DOHH2 (cell line): ENCODE results near the gene INPP5B.
"Not testable (repeated sequence)": the region's sequence is repeated elsewhere in the genome, so short reads cannot be mapped to it uniquely, and the experiment has no call there.

Experiments
- H3F3A ChIP-seq: fragments of 200-600 bp; sonication (generic), shearing (Covaris generic); 2 replicates; pipeline ENCODE4 v1.6.0; 2016; ENCODE audit warnings: antibody characterized with exemption, mild to moderate bottlenecking; ENCODE audit not compliant: control insufficient read depth, insufficient read depth
- H3K27ac ChIP-seq: fragments of 200-600 bp; sonication (generic); 2 replicates; pipeline ENCODE4 v1.5.1; 2014; ENCODE audit warnings: low read depth, mild to moderate bottlenecking, low read length, moderate library complexity
- H3K27me3 ChIP-seq: fragments of 200-600 bp; sonication (generic); 2 replicates; pipeline ENCODE4 v1.6.1; 2014; ENCODE audit warnings: mild to moderate bottlenecking, low read length, mixed read lengths; ENCODE audit not compliant: control insufficient read depth
- H3K36me3 ChIP-seq: fragments of 200-600 bp; sonication (generic); 2 replicates; pipeline ENCODE4 v1.6.1; 2014; ENCODE audit warnings: mild to moderate bottlenecking, low read length, moderate library complexity, mixed read lengths; ENCODE audit not compliant: control insufficient read depth
- H3K4me1 ChIP-seq: fragments of 200-600 bp; sonication (generic); 2 replicates; pipeline ENCODE4 v1.6.1; 2014; ENCODE audit warnings: mild to moderate bottlenecking, low read length, mixed read lengths; ENCODE audit not compliant: control insufficient read depth
- H3K4me2 ChIP-seq: fragments of 200-600 bp; sonication (generic); 2 replicates; pipeline ENCODE4 v1.6.0; 2014; ENCODE audit warnings: mild to moderate bottlenecking, low read length, moderate library complexity
- H3K4me3 ChIP-seq: fragments of 200-600 bp; sonication (generic); 2 replicates; pipeline ENCODE4 v1.5.1; 2014; ENCODE audit warnings: mild to moderate bottlenecking, low read length, mixed read lengths
- H3K79me2 ChIP-seq: fragments of 200-600 bp; sonication (generic); 2 replicates; pipeline ENCODE4 v1.6.1; 2014; ENCODE audit warnings: mild to moderate bottlenecking, low read length, mixed read lengths; ENCODE audit not compliant: control insufficient read depth
- H3K9me2 ChIP-seq: fragments of 200-600 bp; sonication (generic); replicated peaks from 2 replicates; pipeline ENCODE4 v1.6.1; 2014; ENCODE audit warnings: mild to moderate bottlenecking, low read length, mixed read lengths; ENCODE audit not compliant: control insufficient read depth
- H3K9me3 ChIP-seq: fragments of 200-600 bp; sonication (generic); 2 replicates; pipeline ENCODE4 v1.6.1; 2014; ENCODE audit warnings: antibody characterized with exemption, low read length, mixed read lengths; ENCODE audit not compliant: control insufficient read depth, insufficient read depth
- H4K20me1 ChIP-seq: fragments of 200-600 bp; sonication (generic); 2 replicates; pipeline ENCODE4 v1.6.0; 2014; ENCODE audit warnings: low read depth, mild to moderate bottlenecking, antibody characterized with exemption, low read length, moderate library complexity; ENCODE audit not compliant: control insufficient read depth, insufficient read depth
- CTCF ChIP-seq: fragments of 200-600 bp; sonication (generic); IDR thresholded peaks from one replicate; pipeline ENCODE4 v1.5.1; 2014; ENCODE audit warnings: antibody characterized with exemption, mild to moderate bottlenecking, low read depth, low read length; ENCODE audit not compliant: poor library complexity, severe bottlenecking
- EZH2phosphoT487 ChIP-seq: fragments of 200-600 bp; sonication (generic); IDR thresholded peaks from 2 replicates; pipeline ENCODE4 v1.6.1; 2017; ENCODE audit warnings: borderline replicate concordance, mild to moderate bottlenecking, antibody characterized with exemption, low read length, moderate library complexity, mixed read lengths

INPP5B gene

DNA sequence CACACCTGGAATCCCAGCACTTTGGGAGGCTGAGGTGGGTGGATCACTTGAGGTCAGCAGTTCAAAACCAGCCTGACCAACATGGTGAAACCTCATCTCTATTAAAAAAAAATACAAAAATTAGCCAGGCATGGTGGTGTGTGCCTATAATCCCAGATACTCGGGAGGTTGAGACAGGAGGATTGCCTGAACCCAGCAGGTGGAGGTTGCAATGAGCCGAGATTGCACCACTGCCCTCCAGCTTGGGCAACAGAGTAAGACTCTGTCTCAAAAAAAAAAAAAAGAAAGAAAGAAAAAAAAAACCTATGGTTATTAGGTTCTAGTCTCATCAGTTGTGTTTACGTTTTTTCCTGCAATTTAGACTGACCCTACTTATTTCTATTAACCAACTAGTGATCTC is 40.3 kb downstream of the INPP5B start:
- not testable (repeated sequence) for H4K20me1 ChIP-seq

GRCh38 chr1:37905727-37906126 is 41.1 kb downstream of the INPP5B start:
- no peak overlapping the region for H3K4me3 ChIP-seq
- peaks cover 20% of the 10 kb centered on the region for H3K9me3 ChIP-seq
- no peaks in the 10 kb centered on the region for H3K9me2 ChIP-seq
- H3K27me3 ChIP-seq: no peaks in the 10 kb centered on the region
- no peaks in the 10 kb centered on the region for H3K4me1 ChIP-seq
- H3K79me2 ChIP-seq: peaks cover 45% of the 10 kb centered on the region
- H4K20me1 ChIP-seq: no peaks in the 10 kb centered on the region
- H3F3A ChIP-seq: no peaks in the 10 kb centered on the region
- H3K36me3 ChIP-seq: peaks cover 24% of the 10 kb centered on the region
- no peak overlapping the region for H3K27ac ChIP-seq
- H3K4me2 ChIP-seq: no peak overlapping the region
- TF ChIP-seq EZH2phosphoT487 (no peak), CTCF (no peak)

More for the DNA sequence above, 40.3 kb downstream of the INPP5B start:
- not testable (repeated sequence) for H3K4me3 ChIP-seq, H3K27me3 ChIP-seq, H3K9me2 ChIP-seq, H3K4me1 ChIP-seq, H3F3A ChIP-seq, H3K4me2 ChIP-seq, H3K27ac ChIP-seq
- peaks cover 25% of the 10 kb centered on the region for H3K9me3 ChIP-seq
- H3K36me3 ChIP-seq: peaks cover 27% of the 10 kb centered on the region
- peaks cover 43% of the 10 kb centered on the region for H3K79me2 ChIP-seq

- Histone ChIP-seq H3K79me2 (peaks cover 41% of the 10 kb centered on the region), H3K9me3 (peaks cover 20% of the 10 kb centered on the region), H3K36me3 (peaks cover 24% of the 10 kb centered on the region)
- not testable (repeated sequence) for H3F3A ChIP-seq, H3K4me1 ChIP-seq, H3K4me3 ChIP-seq, H3K27ac ChIP-seq, H3K27me3 ChIP-seq, H4K20me1 ChIP-seq, H3K9me2 ChIP-seq, H3K4me2 ChIP-seq
Observed at GRCh38 chr1:37903921-37904320, 42.9 kb downstream of the INPP5B start.

DNA sequence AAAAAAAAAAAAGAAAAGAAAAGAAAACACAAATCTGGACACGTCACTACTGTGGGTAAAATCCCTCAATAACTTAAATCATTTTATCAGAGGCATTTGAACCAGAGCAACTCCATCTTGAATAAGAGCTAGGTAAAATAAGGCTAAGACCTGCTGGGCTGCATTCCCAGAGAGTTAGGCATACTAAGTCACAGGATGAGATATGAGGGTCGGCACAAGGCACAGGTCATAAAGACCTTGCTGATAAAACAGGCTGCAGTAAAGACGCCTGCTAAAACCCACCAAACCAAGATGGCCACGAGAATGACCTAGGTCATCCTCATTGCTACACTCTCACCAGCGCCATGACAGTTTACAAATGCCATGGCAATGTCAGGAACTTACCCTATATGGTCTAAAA is 43.9 kb downstream of the INPP5B start:
- Histone ChIP-seq H3K36me3 (peaks cover 22% of the 10 kb centered on the region), H3K4me2 (no peak overlapping the region), H3F3A (0 out of 2 replicates have a peak, but pooled peaks cover 1% of the 10 kb centered on the region), H4K20me1 (no peaks in the 10 kb centered on the region), H3K4me1 (no peaks in the 10 kb centered on the region), H3K9me3 (peaks cover 20% of the 10 kb centered on the region), H3K79me2 (peaks cover 43% of the 10 kb centered on the region), H3K27me3 (no peaks in the 10 kb centered on the region), H3K9me2 (no peaks in the 10 kb centered on the region), H3K27ac (no peak overlapping the region), H3K4me3 (no peak overlapping the region)
- TF ChIP-seq CTCF (no peak), EZH2phosphoT487 (no peak)
